Kidney epithelial cell (primary cell): ENCODE measurements around the gene SLC25A28. TPM values are rescaled to one million over a fixed set of nuclear protein-coding genes. Genes with fewer than 3 reads are reported as not detected.
"Not testable (repeated sequence)": the region's sequence is repeated elsewhere in the genome, so short reads cannot be mapped to it uniquely, and the experiment has no call there.

Experiments used
- DNase-seq: peaks from one replicate; pipeline ENCODE4 v3.0.0-alpha.2; 2010; ENCODE audit warnings: low read depth
- H3K27me3 ChIP-seq: 2 replicates; pipeline ENCODE4 v1.6.0; 2011; ENCODE audit warnings: low read length; ENCODE audit not compliant: control insufficient read depth, insufficient read depth
- H3K36me3 ChIP-seq: 2 replicates; pipeline ENCODE4 v1.5.1; 2011; ENCODE audit warnings: low read length; ENCODE audit not compliant: control insufficient read depth, insufficient read depth
- H3K4me3 ChIP-seq: 2 replicates; pipeline ENCODE4 v1.5.1; 2011; ENCODE audit warnings: low read depth, mild to moderate bottlenecking, control low read depth, low read length
- CTCF ChIP-seq: IDR thresholded peaks from 2 replicates; pipeline ENCODE4 v1.5.1; 2011; ENCODE audit warnings: mild to moderate bottlenecking, moderate library complexity, low read length, control low read depth, inconsistent platforms; ENCODE audit not compliant: insufficient read depth, poor library complexity, severe bottlenecking
- total RNA-seq: library from RNA; depleted of rRNA; stranded (reverse); fragments of >200 nt; gene quantifications from 2 replicates; pipeline ENCODE4 v1.2.3, GENCODE V29; 2015

SLC25A28 gene
- total RNA-seq, 1 donor from 2014 or later = 7.9 TPM

GRCh38 chr10:99630433-99630832, 10.2 kb upstream of the SLC25A28 start:
- TF ChIP-seq CTCF = peak; percentile 62
- H3K27me3 ChIP-seq = no peaks in the 10 kb centered on the region
- no peak for DNase-seq
- H3K36me3 ChIP-seq = no peaks in the 10 kb centered on the region
- H3K4me3 ChIP-seq = no peak overlapping the region

- H3K27me3 ChIP-seq = no peaks in the 10 kb centered on the region
- no peaks in the 10 kb centered on the region for H3K36me3 ChIP-seq
- DNase-seq = no peak
- TF ChIP-seq CTCF = no peak
- H3K4me3 ChIP-seq = no peak overlapping the region
These were observed 9.4 kb upstream of the SLC25A28 start for GRCh38 chr10:99629625-99629978.

GRCh38 chr10:99628923-99629624, 8.8 kb upstream of the SLC25A28 start:
- no peak for DNase-seq
- Histone ChIP-seq H3K4me3 (no peak overlapping the region), H3K36me3 (no peaks in the 10 kb centered on the region), H3K27me3 (no peaks in the 10 kb centered on the region)
- TF ChIP-seq CTCF = no peak

- H3K27me3 ChIP-seq, DNase-seq, H3K4me3 ChIP-seq, H3K36me3 ChIP-seq: not testable (repeated sequence)
These were observed 4.9 kb upstream of the SLC25A28 start for GRCh38 chr10:99625124-99625523.

- H3K27me3 ChIP-seq = no peaks in the 10 kb centered on the region
These were observed 3.7 kb upstream of the SLC25A28 start for GRCh38 chr10:99623919-99624318.

More at GRCh38 chr10:99623919-99624318, 3.7 kb upstream of the SLC25A28 start:
- no peak for DNase-seq
- H3K4me3 ChIP-seq = no peak overlapping the region
- no peak for TF ChIP-seq CTCF
- H3K36me3 ChIP-seq = no peaks in the 10 kb centered on the region
